Left ventricle myocardium inferior (tissue), 1 donor: ENCODE results near the gene SPIN1. TPM values are rescaled to one million over a fixed set of nuclear protein-coding genes. Genes with fewer than 3 reads are reported as not detected.

ENCODE experiments used
- DNase-seq: peaks from one replicate; pipeline ENCODE4 v3.0.0-alpha.2; 2020
- H3K27ac ChIP-seq: fragments of 200-600 bp; replicated peaks from 2 replicates; pipeline ENCODE4 v1.8.0; 2021
- H3K27me3 ChIP-seq: fragments of 200-600 bp; 2 replicates; pipeline ENCODE4 v1.8.0; 2021; ENCODE audit warnings: low read depth
- H3K36me3 ChIP-seq: fragments of 200-600 bp; 2 replicates; pipeline ENCODE4 v1.8.0; 2021
- H3K4me1 ChIP-seq: fragments of 200-600 bp; 2 replicates; pipeline ENCODE4 v1.8.0; 2021
- H3K4me3 ChIP-seq: fragments of 200-600 bp; 2 replicates; pipeline ENCODE4 v1.8.0; 2021; ENCODE audit warnings: mild to moderate bottlenecking, moderate library complexity
- H3K9me3 ChIP-seq: fragments of 200-600 bp; replicated peaks from 2 replicates; pipeline ENCODE4 v1.8.0; 2021
- CTCF ChIP-seq: fragments of 200-600 bp; IDR thresholded peaks from 2 replicates; pipeline ENCODE4 v1.8.0; 2021; ENCODE audit warnings: antibody characterized with exemption, mild to moderate bottlenecking, borderline replicate concordance
- intact Hi-C: fragments of 100-400 bp; cut with micrococcal nuclease; formaldehyde crosslinking; loops from one replicate; pipeline ENCODE4 v1.11.0; 2022
- total RNA-seq: library from RNA; stranded (reverse); fragmentation: NEBNext Ultra II Directional; extraction: Animal tissue kit (Norgen Biotek cat#: 25700); gene quantifications from one replicate; pipeline ENCODE4 v1.2.1, GENCODE V29; 2021
- donor health status: DM: no; HTN: yes; CAD: no; lungs with severe emphysema.

Gene SPIN1
- total RNA-seq, 1 donor from 2014 or later: 55.8 TPM

- Histone ChIP-seq H3K4me3 (no peak overlapping the region), H3K36me3 (peaks cover 27% of the 10 kb centered on the region), H3K27me3 (no peaks in the 10 kb centered on the region), H3K27ac (no peak overlapping the region), H3K9me3 (no peaks in the 10 kb centered on the region), H3K4me1 (no peaks in the 10 kb centered on the region)
- no peak for DNase-seq
- TF ChIP-seq CTCF: no peak
- intact Hi-C loops: no loop called here
These were observed 76.6 kb downstream of the SPIN1 start for GRCh38 chr9:88464851-88465250.

- H3K4me3 ChIP-seq: no peak overlapping the region
- DNase-seq: no peak
- H3K36me3 ChIP-seq: peaks cover 34% of the 10 kb centered on the region
- H3K4me1 ChIP-seq: no peaks in the 10 kb centered on the region
- TF ChIP-seq CTCF: no peak
- no peaks in the 10 kb centered on the region for H3K27me3 ChIP-seq
- intact Hi-C loops: no loop called here
- no peaks in the 10 kb centered on the region for H3K9me3 ChIP-seq
- H3K27ac ChIP-seq: no peak overlapping the region
These were observed 80.0 kb downstream of the SPIN1 start for GRCh38 chr9:88468226-88468625.

GRCh38 chr9:88476491-88477271, 88.4 kb downstream of the SPIN1 start:
- intact Hi-C loops: no loop called here

GRCh38 chr9:88477300-88477751, 89.1 kb downstream of the SPIN1 start:
- H3K36me3 ChIP-seq: peaks cover 22% of the 10 kb centered on the region
- no peak overlapping the region for H3K27ac ChIP-seq
- intact Hi-C loops: no loop called here
- H3K4me3 ChIP-seq: no peak overlapping the region
- no peaks in the 10 kb centered on the region for H3K27me3 ChIP-seq
- no peak for TF ChIP-seq CTCF
- H3K9me3 ChIP-seq: no peaks in the 10 kb centered on the region
- H3K4me1 ChIP-seq: peaks cover 18% of the 10 kb centered on the region
- no peak for DNase-seq

More at GRCh38 chr9:88476491-88477271, 88.4 kb downstream of the SPIN1 start:
- peaks cover 18% of the 10 kb centered on the region for H3K4me1 ChIP-seq
- H3K36me3 ChIP-seq: peaks cover 26% of the 10 kb centered on the region
- no peaks in the 10 kb centered on the region for H3K27me3 ChIP-seq
- no peaks in the 10 kb centered on the region for H3K9me3 ChIP-seq
- H3K27ac ChIP-seq: no peak overlapping the region
- H3K4me3 ChIP-seq: no peak overlapping the region
- DNase-seq: no peak
- TF ChIP-seq CTCF: no peak

GRCh38 chr9:88478246-88478645, 90.0 kb downstream of the SPIN1 start:
- H3K4me3 ChIP-seq: no peak overlapping the region

More at GRCh38 chr9:88478246-88478645, 90.0 kb downstream of the SPIN1 start:
- no peak for DNase-seq
- Histone ChIP-seq H3K27ac (no peak overlapping the region), H3K4me1 (peaks cover 18% of the 10 kb centered on the region), H3K27me3 (no peaks in the 10 kb centered on the region), H3K36me3 (peaks cover 24% of the 10 kb centered on the region), H3K9me3 (no peaks in the 10 kb centered on the region)
- TF ChIP-seq CTCF: no peak
- intact Hi-C loops: no loop called here
